Psoas muscle (tissue), 8 donors: ENCODE measurements around the gene EEF1B2. TPM values are rescaled to one million over a fixed set of nuclear protein-coding genes. Genes with fewer than 3 reads are reported as not detected.

Experiments used
- ATAC-seq, 4 donors: fragments of 200-7000 bp; cut with Tn5 transposase; one replicate each; pipeline ENCODE4 v1.9.1; 2020; ENCODE audit warnings: moderate library complexity in 3 of 4, mild to moderate bottlenecking in 2 of 4
- DNase-seq, 2 donors: peaks; one replicate each; pipeline ENCODE4 v3.0.0-alpha.2; 2020
- H3K27ac ChIP-seq: fragments of 200-600 bp; one replicate; pipeline ENCODE4 v1.8.0; 2022
- H3K27me3 ChIP-seq, 3 donors: fragments of 200-600 bp in 1 of 3; one replicate each; pipeline versions ENCODE4 v1.6.1 to v1.8.0; 2013 to 2022; ENCODE audit warnings: low read length in 2 of 3, mild to moderate bottlenecking in 2 of 3, moderate library complexity in 1 of 3; ENCODE audit not compliant: insufficient read depth in 3 of 3
- H3K36me3 ChIP-seq, 2 donors: fragments of 200-600 bp in 1 of 2; one replicate each; pipeline versions ENCODE4 v1.6.1 to v1.8.0; 2013 to 2022; ENCODE audit warnings: low read depth in 1 of 2, mild to moderate bottlenecking in 1 of 2, moderate library complexity in 1 of 2; ENCODE audit not compliant: insufficient read depth in 1 of 2
- H3K4me1 ChIP-seq: fragments of 200-600 bp; one replicate; pipeline ENCODE4 v1.8.0; 2022
- H3K4me3 ChIP-seq: fragments of 200-600 bp; one replicate; pipeline ENCODE4 v1.8.0; 2022; ENCODE audit warnings: mild to moderate bottlenecking
- H3K9me3 ChIP-seq: fragments of 200-600 bp; one replicate; pipeline ENCODE4 v1.8.0; 2022
- WGBS, 3 donors: extraction: QIAGEN DNeasy Blood & Tissue Kit; methylation state at CpG; one replicate each; pipeline versions ENCODE4 v1.1.6 to v1.1.7; 2013; 5-methylcytosine and 5-hydroxymethylcytosine counted together
- intact Hi-C, 2 donors: fragments of 100-400 bp; cut with DNase I; formaldehyde crosslinking; loops; one replicate each; pipeline versions ENCODE4 v1.11.0 to v1.14.2; 2022
- long read RNA-seq, 2 donors: library from polyadenylated mRNA; unstranded; transcript quantifications; one replicate each; pipeline ENCODE4 v2.0.0, GENCODE V29; 2021
- polyA plus RNA-seq, 3 donors: library from polyadenylated mRNA; stranded (reverse); fragments of 200-250 nt; gene quantifications; one replicate each; pipeline ENCODE4 v1.2.3, GENCODE V29; 2013
- total RNA-seq, 4 donors: library from RNA; stranded (reverse); fragmentation: NEBNext Ultra II Directional in 2 of 4; extraction: Animal tissue kit (Norgen Biotek cat#: 25700) in 2 of 4; gene quantifications; one replicate each; pipeline versions ENCODE4 v1.2.1 to v1.2.4, GENCODE V29; 2021 to 2023
- TF ChIP-seq, protein P1 (sequence below): fragments of 200-600 bp; IDR thresholded peaks from one replicate; pipeline ENCODE4 v1.8.0; 2022; ENCODE audit warnings: antibody characterized with exemption
- donor health status: healthy with polysubstance abuse.
- donor health status: DM: no; HTN: no; CAD: no; lungs with moderate emphysema.
- donor health status: Bipolar disorder and iron deficiency.
- donor health status: healthy.
- donor health status: DM: yes; HTN: yes; CAD: no.
- donor health status: DM: no; HTN: no; CAD: no.
- donor health status: DM: no; HTN: no; CAD: no.
- donor health status: DM: yes; HTN: yes; CAD: no.

EEF1B2 gene
- total RNA-seq (100 to 1,000 TPM; 340 to 862 (median 568) TPM), polyA plus RNA-seq (1,000 to 10,000 TPM in 1 of 3 donors, 100 to 1,000 TPM in 2; 671 to 1,772 (median 939) TPM)
- long read RNA-seq, donor 1, transcript EEF1B2-202 (7 exons, 880 nt), result minor isoform, 7 of 181 reads
- long read RNA-seq, donor 1, transcript EEF1B2-201 (7 exons, 844 nt), result minor isoform, 25 of 181 reads
- long read RNA-seq, donor 1, transcript EEF1B2-203 (6 exons, 1,098 nt), result major isoform, 140 of 181 reads
- long read RNA-seq, donor 1, partial matches to known transcripts, result 7 of 181 reads
- long read RNA-seq, donor 1, other reads (novel, unspliced or antisense), result 2 of 181 reads
- long read RNA-seq, donor 2, transcript EEF1B2-202 (7 exons, 880 nt), result minor isoform, 5 of 479 reads
- long read RNA-seq, donor 2, transcript EEF1B2-201 (7 exons, 844 nt), result minor isoform, 35 of 479 reads
- long read RNA-seq, donor 2, transcript EEF1B2-203 (6 exons, 1,098 nt), result major isoform, 429 of 479 reads
- long read RNA-seq, donor 2, partial matches to known transcripts, result 4 of 479 reads
- long read RNA-seq, donor 2, other reads (novel, unspliced or antisense), result 6 of 479 reads

DNA sequence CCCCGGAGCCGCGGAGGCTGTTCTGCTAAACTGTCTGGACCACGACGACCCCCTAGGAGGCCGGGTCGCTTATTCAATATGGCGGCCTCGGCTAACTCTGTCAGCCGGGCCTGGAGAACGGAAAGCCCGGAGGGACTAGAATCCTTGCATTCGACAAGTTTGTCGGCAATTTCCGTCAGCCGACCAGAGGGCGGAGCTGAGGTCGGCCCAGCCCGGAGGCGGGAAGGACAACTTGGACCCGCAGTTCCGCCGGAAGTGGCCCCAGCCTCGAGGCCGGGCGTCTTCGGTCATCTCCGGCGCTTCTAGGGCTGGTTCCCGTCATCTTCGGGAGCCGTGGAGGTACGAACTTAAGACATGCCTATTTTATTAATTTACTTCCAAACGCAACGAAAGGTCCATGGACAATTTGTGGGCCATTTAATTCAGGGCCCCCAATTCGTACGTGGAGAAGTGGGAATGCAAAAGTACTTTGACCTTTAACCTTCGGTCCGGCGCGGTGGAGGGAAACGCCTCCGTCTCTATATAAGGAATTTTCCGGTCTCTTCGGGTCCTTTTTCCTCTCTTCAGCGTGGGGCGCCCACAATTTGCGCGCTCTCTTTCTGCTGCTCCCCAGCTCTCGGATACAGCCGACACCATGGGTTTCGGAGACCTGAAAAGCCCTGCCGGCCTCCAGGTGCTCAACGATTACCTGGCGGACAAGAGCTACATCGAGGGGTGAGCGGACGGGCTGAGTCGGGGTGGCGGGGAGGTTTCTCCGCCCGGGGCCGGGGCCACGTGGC is at the start of gene EEF1B2, which contains the start of gene NDUFS1:
Gene EEF1B2, plus strand, starts transcription at position 550 of the 779 bp plus-strand sequence. Its CDS starts 85 bp downstream, at position 635.
Gene NDUFS1, minus strand, starts transcription at position 99 of the 779 bp plus-strand sequence. CDS start 5,766 bp downstream, outside the sequence.
- DNase-seq (peak; percentile 97 to 99), ATAC-seq (peak; percentile 93 to 96 (median 94))
- Histone ChIP-seq H3K27ac (peak within 1 kb of the TSS; percentile 90), H3K36me3 (peaks cover 6 to 32% of the 10 kb centered on the region in 2 donors), H3K4me1 (peaks cover 28% of the 10 kb centered on the region), H3K9me3 (no peaks in the 10 kb centered on the region), H3K27me3 (no peaks in the 10 kb centered on the region), H3K4me3 (peak within 1 kb of the TSS; percentile 89)
- WGBS, 3 donors, result 0 to 1% (median 0%) methylated on average over 64 of the region's 64 CpGs
- TF ChIP-seq, protein P1, sequence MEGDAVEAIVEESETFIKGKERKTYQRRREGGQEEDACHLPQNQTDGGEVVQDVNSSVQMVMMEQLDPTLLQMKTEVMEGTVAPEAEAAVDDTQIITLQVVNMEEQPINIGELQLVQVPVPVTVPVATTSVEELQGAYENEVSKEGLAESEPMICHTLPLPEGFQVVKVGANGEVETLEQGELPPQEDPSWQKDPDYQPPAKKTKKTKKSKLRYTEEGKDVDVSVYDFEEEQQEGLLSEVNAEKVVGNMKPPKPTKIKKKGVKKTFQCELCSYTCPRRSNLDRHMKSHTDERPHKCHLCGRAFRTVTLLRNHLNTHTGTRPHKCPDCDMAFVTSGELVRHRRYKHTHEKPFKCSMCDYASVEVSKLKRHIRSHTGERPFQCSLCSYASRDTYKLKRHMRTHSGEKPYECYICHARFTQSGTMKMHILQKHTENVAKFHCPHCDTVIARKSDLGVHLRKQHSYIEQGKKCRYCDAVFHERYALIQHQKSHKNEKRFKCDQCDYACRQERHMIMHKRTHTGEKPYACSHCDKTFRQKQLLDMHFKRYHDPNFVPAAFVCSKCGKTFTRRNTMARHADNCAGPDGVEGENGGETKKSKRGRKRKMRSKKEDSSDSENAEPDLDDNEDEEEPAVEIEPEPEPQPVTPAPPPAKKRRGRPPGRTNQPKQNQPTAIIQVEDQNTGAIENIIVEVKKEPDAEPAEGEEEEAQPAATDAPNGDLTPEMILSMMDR, result no peak
- intact Hi-C loops, result loop anchor here (5.0 to 10.0 kb wide), 6 partner anchors 72 to 398 kb away; partner anchors contain the start of genes ADAM23 (in 1 of the 2) and INO80D (in 1 of the 2)

DNA sequence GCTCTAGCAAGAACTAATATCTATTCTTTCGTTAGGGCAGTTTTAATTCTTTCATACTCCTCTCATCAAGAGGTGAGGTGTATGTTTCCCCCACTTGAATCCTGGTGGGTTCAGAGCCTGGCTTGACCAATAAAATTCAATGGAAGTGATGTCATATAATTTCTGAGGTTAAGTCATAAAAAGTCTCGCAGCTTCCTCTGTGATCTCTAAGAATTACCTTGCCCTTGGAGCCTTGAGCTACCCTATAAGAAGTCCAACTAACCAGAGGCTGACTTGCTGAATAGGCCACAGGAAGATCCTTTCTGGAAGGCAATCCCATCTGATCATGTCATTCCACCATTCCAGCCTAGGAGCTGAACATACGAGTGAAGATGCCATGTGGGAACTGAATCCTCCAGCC is 47.6 kb upstream of the EEF1B2 start:
- TF ChIP-seq, protein P1, result no peak
- intact Hi-C loops, result no loop called here
- no peak for ATAC-seq
- H3K4me3 ChIP-seq, result no peak overlapping the region
- H3K9me3 ChIP-seq, result no peaks in the 10 kb centered on the region
- DNase-seq, result no peak
- 85 to 95% (median 85%) methylated on average over 3 of the region's 3 CpGs for WGBS, 3 donors
- H3K27ac ChIP-seq, result no peak overlapping the region
- H3K4me1 ChIP-seq, result no peaks in the 10 kb centered on the region
- peaks cover 0 to 51% of the 10 kb centered on the region in 2 donors for H3K36me3 ChIP-seq
- H3K27me3 ChIP-seq, result no peaks in the 10 kb centered on the region

DNA sequence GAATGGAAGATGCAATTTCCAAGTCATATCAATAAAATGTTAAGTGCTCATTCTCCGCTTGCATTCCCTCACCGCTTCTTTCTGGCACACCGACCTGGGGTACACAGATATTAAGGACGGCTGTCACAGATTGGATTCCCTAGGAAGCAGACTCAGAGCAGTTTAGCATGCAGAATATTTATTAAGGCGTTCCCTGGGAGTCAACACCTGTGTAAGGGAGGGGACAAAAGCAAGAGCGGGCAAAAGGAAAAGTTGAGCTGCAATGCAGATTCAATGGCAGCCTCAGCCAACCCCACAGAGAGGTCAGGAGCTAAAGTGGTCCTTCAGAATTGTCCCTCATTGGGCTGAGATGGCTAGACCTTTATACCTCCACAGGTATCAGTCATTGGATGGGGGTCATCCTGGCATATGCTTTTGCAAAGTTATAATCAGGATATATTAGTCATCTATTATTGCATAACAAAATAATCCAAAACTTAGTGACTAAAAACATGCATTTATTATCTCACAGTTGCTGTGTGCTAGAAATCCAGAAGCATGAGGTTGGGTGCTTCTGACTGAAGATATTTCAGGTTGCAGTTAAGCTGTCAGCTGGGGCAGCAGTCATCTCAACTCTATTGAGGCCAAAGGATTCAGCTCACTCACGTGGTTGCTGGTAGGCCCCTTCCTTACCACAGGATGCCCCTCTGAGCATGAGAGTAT is 46.7 kb upstream of the EEF1B2 start:
- no peak for ATAC-seq

More for the DNA sequence above, 46.7 kb upstream of the EEF1B2 start:
- H3K4me1 ChIP-seq, result no peaks in the 10 kb centered on the region
- no peak overlapping the region for H3K4me3 ChIP-seq
- TF ChIP-seq, protein P1, result no peak
- WGBS, 3 donors, result 87 to 93% (median 92%) methylated on average over 7 of the region's 7 CpGs
- H3K27me3 ChIP-seq, result no peaks in the 10 kb centered on the region
- no peak overlapping the region for H3K27ac ChIP-seq
- intact Hi-C loops, result no loop called here
- no peak for DNase-seq
- H3K9me3 ChIP-seq, result no peaks in the 10 kb centered on the region
- peaks cover 0 to 57% of the 10 kb centered on the region in 2 donors for H3K36me3 ChIP-seq
